Fibroblast of skin of left quadriceps (primary cell): ENCODE results near the gene DSCAM.

ENCODE experiments used
- DNase-seq, 2 experiments: peaks; one replicate each; pipeline ENCODE4 v3.0.0-alpha.2; 2013; ENCODE audit warnings: low read depth in 2 of 2

DSCAM gene

GRCh38 chr21:40707656-40708244 is 139.2 kb downstream of the DSCAM start:
- no peak for DNase-seq

- peak in 1 of 2 experiments; percentile 9 for DNase-seq
Observed at GRCh38 chr21:40706806-40707655, 139.9 kb downstream of the DSCAM start.

GRCh38 chr21:40706176-40706575 is 140.8 kb downstream of the DSCAM start:
- no peak for DNase-seq

- DNase-seq, result no peak
Observed at GRCh38 chr21:40704141-40704540, 142.8 kb downstream of the DSCAM start.

- DNase-seq, result no peak
Observed at GRCh38 chr21:40699366-40699765, 147.6 kb downstream of the DSCAM start.

- DNase-seq, result no peak
Observed at GRCh38 chr21:40696246-40696645, 150.7 kb downstream of the DSCAM start.

GRCh38 chr21:40689840-40690360 is 157.1 kb downstream of the DSCAM start:
- no peak for DNase-seq

- no peak for DNase-seq
Observed at GRCh38 chr21:40689217-40689616, 157.7 kb downstream of the DSCAM start.

- no peak for DNase-seq
Observed at GRCh38 chr21:40688106-40688864, 158.7 kb downstream of the DSCAM start.

- DNase-seq, result no peak
Observed at GRCh38 chr21:40687625-40688024, 159.3 kb downstream of the DSCAM start.

- DNase-seq, result no peak
Observed at GRCh38 chr21:40686526-40686925, 160.4 kb downstream of the DSCAM start.

- DNase-seq, result no peak
Observed at GRCh38 chr21:40685141-40685540, 161.8 kb downstream of the DSCAM start.

GRCh38 chr21:40684726-40685125 is 162.2 kb downstream of the DSCAM start:
- DNase-seq, result no peak

GRCh38 chr21:40683349-40683748 is 163.6 kb downstream of the DSCAM start:
- DNase-seq, result no peak

- no peak for DNase-seq
Observed at GRCh38 chr21:40681164-40681859, 165.6 kb downstream of the DSCAM start.

GRCh38 chr21:40680311-40680710 is 166.6 kb downstream of the DSCAM start:
- no peak for DNase-seq

- no peak for DNase-seq
Observed at GRCh38 chr21:40678681-40679284, 168.2 kb downstream of the DSCAM start.

- DNase-seq, result no peak
Observed at GRCh38 chr21:40675017-40675416, 171.9 kb downstream of the DSCAM start.

- DNase-seq, result no peak
Observed at GRCh38 chr21:40672602-40673001, 174.4 kb downstream of the DSCAM start.

- DNase-seq, result peak in 1 of 2 experiments; percentile 23
Observed at GRCh38 chr21:40671716-40672115, 175.2 kb downstream of the DSCAM start.

- peak; percentile 57 to 68 for DNase-seq
Observed at GRCh38 chr21:40668555-40669275, 178.2 kb downstream of the DSCAM start.
